ENCODE measurements around the gene PADI2. TPM values are rescaled to one million over a fixed set of nuclear protein-coding genes. Genes with fewer than 3 reads are reported as not detected.

Gene PADI2
- total and polyA plus RNA-seq, 2 donors (not counting 1 experiment from before 2014, with no cell fraction given) = 0.25 to 14.2 TPM

DNA sequence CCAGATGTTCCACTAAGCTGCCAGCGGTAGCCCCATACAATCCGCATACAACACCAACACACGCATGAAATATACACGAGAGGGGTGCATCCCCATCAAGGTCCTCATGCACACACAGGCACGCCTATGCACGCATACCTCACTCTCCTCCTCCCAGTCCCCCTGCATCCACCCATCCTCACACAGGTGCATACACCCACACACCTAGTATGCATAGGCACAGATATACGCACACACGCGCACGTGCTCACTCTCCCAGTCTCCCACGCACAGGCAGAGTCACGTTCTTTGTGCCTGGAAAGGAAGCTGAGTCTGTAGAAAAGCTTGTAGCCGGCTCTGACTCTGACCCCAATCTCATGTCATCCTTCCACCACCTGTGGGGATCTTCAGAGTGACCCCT is 16.9 kb upstream of the PADI2 start:
- no peak overlapping the region for H2AFZ ChIP-seq (ENCODE audit: insufficient read depth, low read depth, low read length, poor library complexity, severe bottlenecking)
- DNase-seq = no peak
- H3K4me3 Mint-ChIP-seq = no peak overlapping the region
- no peak overlapping the region for H3K4me3 ChIP-seq (ENCODE audit: control extremely low read depth in 1 of 5, extremely low read depth in 1 of 5, insufficient read depth in 1 of 5, low read depth in 2 of 5, low read length in 4 of 5)
- peaks cover 0 to 5% (median 0%) of the 10 kb centered on the region in 4 experiments for H3K27me3 ChIP-seq (replicated peaks in 1 of 4; ENCODE audit: control extremely low read depth in 1 of 4, control insufficient read depth in 3 of 4, insufficient read depth in 4 of 4, low read length in 3 of 4)
- H3K27ac ChIP-seq (ENCODE audit: low read length in 2 of 2) = no peak overlapping the region
- no peak for ATAC-seq (ENCODE audit: low read depth)
- H4K20me1 ChIP-seq (ENCODE audit: control insufficient read depth, insufficient read depth, low read length, poor library complexity, severe bottlenecking) = no peaks in the 10 kb centered on the region
- WGBS (ENCODE audit: insufficient coverage) = 75% methylated on average over 9 of the region's 13 CpGs
- H3K9me3 ChIP-seq (ENCODE audit: control extremely low read depth in 1 of 3, control insufficient read depth in 2 of 3, insufficient read depth in 1 of 3, low read length in 2 of 3) = peaks cover 0 to 4% (median 0%) of the 10 kb centered on the region in 3 donors
- peak overlapping the region; percentile 60 for H3K27ac Mint-ChIP-seq
- H3K36me3 ChIP-seq (replicated peaks in 1 of 2; ENCODE audit: control extremely low read depth in 1 of 2, control insufficient read depth in 1 of 2, extremely low read depth in 1 of 2, insufficient read depth in 2 of 2, low read length in 1 of 2) = no peaks in the 10 kb centered on the region
- H3K27me3 Mint-ChIP-seq = peaks cover 6% of the 10 kb centered on the region
- H3K4me1 Mint-ChIP-seq = peaks cover 11% of the 10 kb centered on the region
- H3K79me2 ChIP-seq (ENCODE audit: control insufficient read depth, insufficient read depth, low read length) = no peaks in the 10 kb centered on the region
- no peak overlapping the region for H3K9ac ChIP-seq (ENCODE audit: low read length)
- no peak overlapping the region for H3K4me2 ChIP-seq (replicated peaks; ENCODE audit: low read depth, low read length, poor library complexity, severe bottlenecking)
- intact Hi-C loops (cut with micrococcal nuclease) = no loop called here
- peaks cover 2 to 7% of the 10 kb centered on the region in 2 donors for H3K4me1 ChIP-seq (ENCODE audit: control insufficient read depth in 2 of 2, insufficient read depth in 2 of 2, low read length in 2 of 2)
- POLR2A ChIA-PET = no interaction called here
- CTCF ChIA-PET = interaction anchor here (0.9 to 9.2 kb wide), 2 partner anchors 10 to 101 kb away, joined by 3 to 69 read pairs; no protein-coding TSS in a partner anchor
- no peak for TF ChIP-seq EZH2 (IDR thresholded peaks at IDR 0.05; ENCODE audit: borderline replicate concordance, insufficient read depth, low read depth, low read length, poor library complexity, severe bottlenecking)
- TF ChIP-seq, protein P1, sequence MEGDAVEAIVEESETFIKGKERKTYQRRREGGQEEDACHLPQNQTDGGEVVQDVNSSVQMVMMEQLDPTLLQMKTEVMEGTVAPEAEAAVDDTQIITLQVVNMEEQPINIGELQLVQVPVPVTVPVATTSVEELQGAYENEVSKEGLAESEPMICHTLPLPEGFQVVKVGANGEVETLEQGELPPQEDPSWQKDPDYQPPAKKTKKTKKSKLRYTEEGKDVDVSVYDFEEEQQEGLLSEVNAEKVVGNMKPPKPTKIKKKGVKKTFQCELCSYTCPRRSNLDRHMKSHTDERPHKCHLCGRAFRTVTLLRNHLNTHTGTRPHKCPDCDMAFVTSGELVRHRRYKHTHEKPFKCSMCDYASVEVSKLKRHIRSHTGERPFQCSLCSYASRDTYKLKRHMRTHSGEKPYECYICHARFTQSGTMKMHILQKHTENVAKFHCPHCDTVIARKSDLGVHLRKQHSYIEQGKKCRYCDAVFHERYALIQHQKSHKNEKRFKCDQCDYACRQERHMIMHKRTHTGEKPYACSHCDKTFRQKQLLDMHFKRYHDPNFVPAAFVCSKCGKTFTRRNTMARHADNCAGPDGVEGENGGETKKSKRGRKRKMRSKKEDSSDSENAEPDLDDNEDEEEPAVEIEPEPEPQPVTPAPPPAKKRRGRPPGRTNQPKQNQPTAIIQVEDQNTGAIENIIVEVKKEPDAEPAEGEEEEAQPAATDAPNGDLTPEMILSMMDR (IDR thresholded peaks at IDR 0.05) = no peak
- H3K9me3 Mint-ChIP-seq (ENCODE audit: insufficient read depth) = no peaks in the 10 kb centered on the region

DNA sequence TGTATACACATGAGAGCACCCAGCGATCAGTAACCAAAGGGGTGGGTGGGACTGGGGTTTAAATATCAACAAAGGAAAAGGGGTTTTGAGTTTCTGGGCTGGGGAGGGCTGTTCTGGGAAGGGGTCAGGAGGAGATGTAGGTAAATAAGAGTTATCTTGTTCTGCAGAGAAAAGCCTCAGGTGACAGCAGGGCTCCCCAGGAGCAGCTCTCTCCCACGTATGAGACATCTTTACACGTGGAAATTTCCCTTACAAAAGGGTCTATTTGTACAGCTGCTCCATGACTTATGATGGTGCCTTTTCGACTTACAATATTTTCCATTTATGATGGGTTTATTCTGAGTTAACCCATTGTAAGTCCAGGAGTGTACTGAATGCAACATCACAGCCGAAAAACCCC is 16.3 kb upstream of the PADI2 start:
- no peak for ATAC-seq (ENCODE audit: low read depth)
- TF ChIP-seq, protein P1 (IDR thresholded peaks at IDR 0.05) = no peak
- no peak for TF ChIP-seq EZH2 (IDR thresholded peaks at IDR 0.05; ENCODE audit: borderline replicate concordance, insufficient read depth, low read depth, low read length, poor library complexity, severe bottlenecking)
- ChIA-PET POLR2A (no interaction called here), CTCF (interaction anchor here (0.9 to 9.2 kb wide), 2 partner anchors 9 to 101 kb away, joined by 3 to 69 read pairs; no protein-coding TSS in a partner anchor)
- no peak for DNase-seq
- H3K9ac ChIP-seq (ENCODE audit: low read length) = no peak overlapping the region
- no peak overlapping the region for H3K27ac Mint-ChIP-seq
- intact Hi-C loops (cut with micrococcal nuclease) = no loop called here
- H3K9me3 Mint-ChIP-seq (ENCODE audit: insufficient read depth) = no peaks in the 10 kb centered on the region
- no peak overlapping the region for H3K4me3 Mint-ChIP-seq
- no peaks in the 10 kb centered on the region for H3K36me3 ChIP-seq (replicated peaks in 1 of 2; ENCODE audit: control extremely low read depth in 1 of 2, control insufficient read depth in 1 of 2, extremely low read depth in 1 of 2, insufficient read depth in 2 of 2, low read length in 1 of 2)
- H3K4me1 ChIP-seq (ENCODE audit: control insufficient read depth in 2 of 2, insufficient read depth in 2 of 2, low read length in 2 of 2) = peaks cover 0 to under 1% of the 10 kb centered on the region in 2 donors
- H3K4me3 ChIP-seq (ENCODE audit: control extremely low read depth in 1 of 5, extremely low read depth in 1 of 5, insufficient read depth in 1 of 5, low read depth in 2 of 5, low read length in 4 of 5) = no peak overlapping the region
- H3K27me3 Mint-ChIP-seq = peaks cover 6% of the 10 kb centered on the region
- peaks cover 7% of the 10 kb centered on the region for H3K4me1 Mint-ChIP-seq
- H3K9me3 ChIP-seq (ENCODE audit: control extremely low read depth in 1 of 3, control insufficient read depth in 2 of 3, insufficient read depth in 1 of 3, low read length in 2 of 3) = no peaks in the 10 kb centered on the region
- H4K20me1 ChIP-seq (ENCODE audit: control insufficient read depth, insufficient read depth, low read length, poor library complexity, severe bottlenecking) = no peaks in the 10 kb centered on the region
- H3K4me2 ChIP-seq (replicated peaks; ENCODE audit: low read depth, low read length, poor library complexity, severe bottlenecking) = no peak overlapping the region
- H3K79me2 ChIP-seq (ENCODE audit: control insufficient read depth, insufficient read depth, low read length) = no peaks in the 10 kb centered on the region
- no peak overlapping the region for H3K27ac ChIP-seq (ENCODE audit: low read length in 2 of 2)
- no peak overlapping the region for H2AFZ ChIP-seq (ENCODE audit: insufficient read depth, low read depth, low read length, poor library complexity, severe bottlenecking)
- WGBS (ENCODE audit: insufficient coverage) = 80% methylated on average over 1 of the region's 5 CpGs
- peaks cover 0 to 5% (median 0%) of the 10 kb centered on the region in 4 experiments for H3K27me3 ChIP-seq (replicated peaks in 1 of 4; ENCODE audit: control extremely low read depth in 1 of 4, control insufficient read depth in 3 of 4, insufficient read depth in 4 of 4, low read length in 3 of 4)

All from B cell (primary cell).